Measurements from ENCODE around the gene MEF2C.
"Not testable (repeated sequence)": the region's sequence is repeated elsewhere in the genome, so short reads cannot be mapped to it uniquely, and the experiment has no call there.

MEF2C gene

DNA sequence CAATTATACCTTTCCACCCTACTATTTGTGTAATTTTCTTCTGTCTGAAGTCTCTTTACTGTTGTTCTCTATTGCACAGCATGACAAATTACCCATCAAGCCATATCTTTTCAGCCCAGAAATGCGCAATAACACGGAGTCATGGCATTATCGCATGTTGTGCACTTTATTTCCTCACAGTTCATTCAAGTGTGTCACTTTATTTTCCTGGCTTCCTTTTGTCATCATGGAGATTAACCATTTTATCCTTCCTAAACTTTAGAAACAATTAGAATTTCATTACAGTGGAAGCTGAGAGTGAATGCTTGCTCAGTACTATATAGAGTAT is 41.3 kb upstream of the MEF2C start:
- H3K4me3 ChIP-seq (ENCODE audit: low read length) = no peak overlapping the region; the same call in 1 of the 2 replicates
- no peak for DNase-seq (ENCODE audit: low read depth)
- TF ChIP-seq, protein P1, sequence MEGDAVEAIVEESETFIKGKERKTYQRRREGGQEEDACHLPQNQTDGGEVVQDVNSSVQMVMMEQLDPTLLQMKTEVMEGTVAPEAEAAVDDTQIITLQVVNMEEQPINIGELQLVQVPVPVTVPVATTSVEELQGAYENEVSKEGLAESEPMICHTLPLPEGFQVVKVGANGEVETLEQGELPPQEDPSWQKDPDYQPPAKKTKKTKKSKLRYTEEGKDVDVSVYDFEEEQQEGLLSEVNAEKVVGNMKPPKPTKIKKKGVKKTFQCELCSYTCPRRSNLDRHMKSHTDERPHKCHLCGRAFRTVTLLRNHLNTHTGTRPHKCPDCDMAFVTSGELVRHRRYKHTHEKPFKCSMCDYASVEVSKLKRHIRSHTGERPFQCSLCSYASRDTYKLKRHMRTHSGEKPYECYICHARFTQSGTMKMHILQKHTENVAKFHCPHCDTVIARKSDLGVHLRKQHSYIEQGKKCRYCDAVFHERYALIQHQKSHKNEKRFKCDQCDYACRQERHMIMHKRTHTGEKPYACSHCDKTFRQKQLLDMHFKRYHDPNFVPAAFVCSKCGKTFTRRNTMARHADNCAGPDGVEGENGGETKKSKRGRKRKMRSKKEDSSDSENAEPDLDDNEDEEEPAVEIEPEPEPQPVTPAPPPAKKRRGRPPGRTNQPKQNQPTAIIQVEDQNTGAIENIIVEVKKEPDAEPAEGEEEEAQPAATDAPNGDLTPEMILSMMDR (conservative IDR thresholded peaks at IDR 0.05; ENCODE audit: low read length) = no peak

DNA sequence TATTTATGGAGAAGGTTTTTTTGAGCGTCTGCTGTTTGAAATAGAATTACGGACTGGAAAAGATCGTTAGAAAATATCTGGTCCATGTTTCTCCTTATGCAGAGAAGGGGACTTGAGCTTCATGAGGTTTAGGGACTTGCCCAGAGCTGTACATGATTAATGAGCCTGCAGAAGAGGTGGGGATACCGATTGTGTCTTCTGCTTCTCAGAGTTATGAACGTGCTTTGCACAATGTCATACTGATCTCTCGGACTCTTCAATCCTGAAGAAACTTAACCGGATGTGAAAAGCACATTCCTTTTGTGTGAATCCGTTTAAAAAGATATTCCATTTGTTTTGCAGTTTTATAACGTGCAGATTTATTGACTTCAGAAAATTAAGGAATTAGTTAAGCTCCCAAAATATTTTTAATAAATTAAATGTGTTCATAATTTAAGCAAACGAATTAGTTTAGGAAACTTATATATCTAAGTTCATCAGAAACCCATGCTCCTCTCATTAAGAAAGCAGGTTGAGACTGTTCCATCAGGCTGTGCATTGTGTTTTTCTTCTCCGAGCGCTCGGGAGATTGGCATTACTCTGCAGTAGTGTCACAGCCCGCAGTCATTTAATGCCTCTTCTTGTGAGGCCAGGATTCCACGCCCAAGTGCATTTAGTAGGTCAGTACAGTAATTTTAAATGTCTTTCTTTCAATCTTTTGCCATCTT is 40.8 kb upstream of the MEF2C start:
- DNase-seq (ENCODE audit: low read depth) = peak; percentile 42
- TF ChIP-seq, protein P1 (conservative IDR thresholded peaks at IDR 0.05; ENCODE audit: low read length) = no peak
- H3K4me3 ChIP-seq (ENCODE audit: low read length) = peak overlapping the region; percentile 29

DNA sequence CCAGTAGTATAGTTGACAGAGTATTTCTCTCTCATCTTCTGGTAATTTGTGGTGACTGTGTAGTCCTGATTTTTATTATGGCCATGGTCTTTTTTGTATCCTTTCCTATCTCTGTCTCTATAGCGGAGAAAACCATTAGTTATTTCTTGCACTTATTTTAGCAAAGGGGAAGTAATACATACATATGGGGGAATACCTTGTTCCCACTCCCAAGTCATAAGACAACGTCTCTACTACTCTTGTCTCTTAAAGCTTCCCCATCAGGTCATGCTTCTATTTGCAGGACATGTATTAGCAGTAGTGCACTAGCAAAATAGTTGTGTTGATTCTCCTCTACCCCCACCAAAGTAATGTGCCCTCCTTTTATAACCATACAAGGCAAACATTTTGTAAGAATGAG is 29.8 kb upstream of the MEF2C start:
- H3K4me3 ChIP-seq (ENCODE audit: low read length); DNase-seq (ENCODE audit: low read depth): not testable (repeated sequence)

DNA sequence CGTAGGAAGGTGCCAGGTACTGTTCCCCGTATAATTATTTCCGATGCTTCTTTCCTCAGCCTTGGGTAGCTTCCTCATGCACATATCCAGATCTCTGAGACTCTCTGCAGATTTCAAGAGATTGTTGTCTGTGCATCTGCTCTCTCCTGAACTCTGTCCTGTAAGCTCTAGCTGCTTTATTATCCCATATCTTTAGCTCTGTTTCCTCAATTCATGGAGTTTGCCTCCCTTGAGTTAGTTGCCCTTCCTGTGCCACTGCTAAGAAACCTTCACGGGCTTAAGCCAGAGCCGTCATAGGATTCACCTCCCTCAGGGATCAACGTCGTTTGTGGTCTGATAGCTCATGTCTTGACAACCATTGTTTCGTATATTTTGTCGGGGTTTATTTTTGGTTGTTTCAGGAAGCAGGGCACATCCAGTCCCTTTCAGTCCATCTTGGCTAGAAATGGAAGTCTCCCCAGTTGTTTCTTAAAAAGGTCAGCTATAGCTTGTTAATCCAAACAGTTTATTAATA is 28.1 kb upstream of the MEF2C start:
- H3K4me3 ChIP-seq (ENCODE audit: low read length); DNase-seq (ENCODE audit: low read depth): not testable (repeated sequence)

DNA sequence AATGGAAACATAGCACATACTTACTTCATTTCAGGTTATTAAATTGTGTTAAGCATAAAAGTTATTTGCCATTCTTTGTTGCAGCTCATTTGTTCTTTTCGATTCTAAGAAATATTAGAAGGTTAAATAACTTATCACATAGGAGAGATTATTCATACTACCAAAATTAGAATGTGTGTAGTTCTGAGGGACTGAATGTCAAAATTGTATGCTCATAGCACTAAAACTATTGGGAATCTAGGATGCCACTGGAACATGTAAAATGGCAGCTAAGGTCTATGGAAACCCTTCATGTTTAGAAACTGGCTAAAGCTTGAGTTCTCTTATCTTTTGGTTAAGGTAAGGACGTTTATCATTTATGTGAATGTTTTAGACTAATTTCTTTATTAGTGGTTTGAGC is 21.5 kb upstream of the MEF2C start:
- not testable (repeated sequence) for DNase-seq (ENCODE audit: low read depth); H3K4me3 ChIP-seq (ENCODE audit: low read length)

DNA sequence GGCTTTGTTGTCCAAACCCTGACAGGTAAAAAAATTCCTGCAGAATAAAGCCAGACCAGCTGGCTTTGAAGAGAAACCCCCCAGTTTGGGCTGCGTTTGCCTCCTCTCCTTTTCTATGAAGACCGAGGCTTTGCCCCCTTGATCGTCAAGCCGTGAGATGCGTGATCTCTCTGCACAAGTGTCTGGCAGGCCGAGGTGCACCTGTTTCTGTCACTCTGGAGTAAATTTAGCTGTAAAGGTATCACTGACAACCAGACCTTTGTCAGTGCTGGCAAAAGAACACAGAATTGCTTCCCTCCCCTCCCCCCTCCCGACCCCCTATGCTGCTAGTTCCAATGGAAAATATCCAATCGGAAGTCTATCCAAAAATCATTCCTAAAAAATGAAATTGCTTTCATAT is 21.0 kb upstream of the MEF2C start:
- not testable (repeated sequence) for DNase-seq (ENCODE audit: low read depth); H3K4me3 ChIP-seq (ENCODE audit: low read length)

DNA sequence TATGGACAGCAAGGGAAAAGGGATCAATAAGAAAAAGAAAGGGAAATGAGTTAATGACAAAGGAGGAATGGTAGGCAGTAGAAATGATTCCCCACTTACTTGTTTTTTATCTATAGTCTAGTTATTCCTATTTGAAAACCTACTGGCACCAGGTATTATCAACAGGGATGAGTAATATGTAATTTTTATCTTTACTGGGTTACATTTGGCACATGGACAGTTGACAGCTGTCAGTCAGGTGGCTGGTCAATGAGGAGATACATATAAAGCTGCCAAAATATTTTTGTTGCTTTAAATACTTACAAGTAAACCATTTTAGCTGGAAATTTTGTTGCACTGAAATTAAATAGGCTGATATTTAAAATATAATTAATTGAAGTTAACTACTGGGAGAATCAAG is 18.1 kb upstream of the MEF2C start:
- DNase-seq (ENCODE audit: low read depth) = not testable (repeated sequence)

DNA sequence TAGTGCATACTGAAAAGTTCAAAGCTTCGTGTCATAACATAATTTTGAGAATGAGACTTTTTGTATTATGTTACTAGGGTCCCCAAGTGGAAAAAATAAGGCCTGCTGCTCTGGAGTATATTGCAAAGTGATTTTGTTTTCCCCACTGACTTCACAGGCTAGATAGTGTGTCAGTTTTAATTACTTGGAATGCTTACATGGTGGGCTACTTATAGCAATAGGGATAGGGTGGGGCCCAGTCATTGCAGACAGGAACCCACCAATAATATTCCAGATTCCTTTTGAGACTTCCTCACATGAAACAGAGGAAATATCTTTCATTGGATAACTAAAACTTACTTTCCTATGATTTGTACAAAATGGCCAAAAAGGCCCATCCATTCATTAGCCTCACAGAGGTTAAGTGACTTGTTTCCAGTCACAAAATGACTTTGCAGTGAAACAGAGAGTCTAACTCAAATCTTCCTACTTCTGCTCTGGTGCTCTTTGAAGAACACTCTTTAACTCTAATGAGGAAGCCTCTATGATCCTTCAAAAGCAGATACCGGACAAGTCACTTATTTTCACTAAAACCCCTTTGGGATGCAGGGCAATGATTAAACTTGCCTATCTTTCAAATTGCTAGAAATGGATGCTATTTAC is 16.2 kb upstream of the MEF2C start:
- TF ChIP-seq, protein P1 (conservative IDR thresholded peaks at IDR 0.05; ENCODE audit: low read length) = no peak
- H3K4me3 ChIP-seq (ENCODE audit: low read length) = no peak overlapping the region
- no peak for DNase-seq (ENCODE audit: low read depth)

More for the DNA sequence above, 18.1 kb upstream of the MEF2C start:
- not testable (repeated sequence) for H3K4me3 ChIP-seq (ENCODE audit: low read length)

DNA sequence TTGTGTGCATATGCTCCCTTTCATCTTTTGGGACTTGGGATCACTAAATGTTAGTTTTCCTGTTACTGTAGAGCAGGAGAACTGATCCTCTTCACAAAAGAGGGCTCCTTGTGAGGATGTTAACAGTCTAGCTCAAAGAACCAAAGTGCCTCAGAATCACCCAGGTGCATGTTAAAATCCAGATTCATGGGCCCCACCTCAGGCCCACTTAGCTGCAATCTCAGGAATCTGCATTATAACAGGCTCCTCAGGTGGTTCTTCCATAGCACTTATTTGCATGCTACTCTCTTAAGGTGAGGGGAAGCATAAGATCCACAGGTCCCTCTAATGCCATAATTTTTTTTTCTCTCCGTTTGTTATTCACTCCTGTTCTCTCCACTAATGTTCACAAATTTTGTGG is 14.8 kb upstream of the MEF2C start:
- DNase-seq (ENCODE audit: low read depth) = no peak
- no peak overlapping the region for H3K4me3 ChIP-seq (ENCODE audit: low read length)
- TF ChIP-seq, protein P1 (conservative IDR thresholded peaks at IDR 0.05; ENCODE audit: low read length) = no peak

All from AG10803 (cell line).